GM18867 (cell line): Measurements from ENCODE around the gene ABCG4.
"Not testable (repeated sequence)": the region's sequence is repeated elsewhere in the genome, so short reads cannot be mapped to it uniquely, and the experiment has no call there.

Experiments
- ATAC-seq: cut with Tn5 transposase; IDR thresholded peaks from one replicate; pipeline ENCODE4 v1.9.1; 2021; ENCODE audit warnings: mild to moderate bottlenecking, moderate library complexity; ENCODE audit not compliant: unreplicated experiment

ABCG4 gene

DNA sequence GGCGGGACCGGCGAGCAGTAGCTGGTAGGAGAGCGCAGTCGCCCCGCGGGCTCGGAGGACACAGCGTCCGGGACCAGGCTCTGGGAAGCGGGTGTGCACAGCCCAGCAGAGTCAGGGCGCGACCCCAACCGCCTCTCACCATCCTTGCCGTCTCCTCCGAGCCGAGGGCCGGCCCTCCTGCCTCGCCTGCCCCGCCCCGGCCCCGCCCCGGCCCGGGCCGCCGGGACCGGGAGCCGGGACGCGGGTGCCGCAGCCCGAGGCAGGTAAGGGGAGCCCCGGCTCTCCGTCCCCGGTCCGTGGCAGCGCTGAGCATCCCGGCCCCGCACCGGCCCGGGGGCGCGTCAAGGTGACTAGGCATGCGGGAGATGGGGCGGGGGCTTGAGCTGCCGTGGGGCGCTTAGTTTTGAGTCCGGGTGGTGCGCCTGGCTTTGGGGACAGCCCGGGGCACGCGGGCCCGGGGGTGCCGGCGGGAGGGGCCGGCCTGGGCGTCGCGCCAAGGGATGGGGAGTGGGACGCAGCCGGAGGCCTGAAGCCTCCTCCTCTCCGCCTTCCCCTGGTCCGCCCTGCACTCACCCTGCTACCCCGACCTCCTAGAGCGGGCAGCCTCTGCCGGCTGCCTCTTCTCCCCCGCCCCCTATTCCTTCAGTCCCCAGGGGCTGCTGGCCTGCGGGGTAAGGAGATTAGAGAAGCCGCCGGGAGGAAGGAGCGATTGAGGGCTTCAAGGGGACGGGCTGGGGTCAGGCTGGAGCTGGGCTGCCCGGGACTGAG lies at the start of gene ABCG4:
TSS of gene ABCG4 (plus strand) at position 35 of the 768 bp plus-strand sequence. CDS start 914 bp downstream, outside the sequence.
- no peak for ATAC-seq

DNA sequence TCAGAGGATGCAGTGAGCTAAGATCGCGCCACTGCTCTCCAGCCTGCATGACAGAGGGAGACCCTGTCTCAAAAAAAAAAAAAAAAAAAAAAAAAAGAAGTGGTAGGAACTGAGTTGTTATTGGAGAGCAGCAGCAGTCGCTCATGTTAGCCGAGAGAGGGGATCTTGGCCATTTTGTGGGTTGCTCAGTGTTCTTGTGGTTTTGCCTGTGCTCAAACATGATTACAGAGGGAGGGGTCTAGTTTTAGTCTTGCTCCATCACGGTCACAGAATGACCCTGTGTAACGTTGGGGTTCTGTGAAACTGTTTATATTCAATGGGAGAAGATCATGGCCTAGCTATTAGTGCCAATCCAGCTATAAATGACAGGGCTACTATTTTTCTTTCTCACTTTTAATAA lies 49.1 kb upstream of the ABCG4 start:
- no peak for ATAC-seq

DNA sequence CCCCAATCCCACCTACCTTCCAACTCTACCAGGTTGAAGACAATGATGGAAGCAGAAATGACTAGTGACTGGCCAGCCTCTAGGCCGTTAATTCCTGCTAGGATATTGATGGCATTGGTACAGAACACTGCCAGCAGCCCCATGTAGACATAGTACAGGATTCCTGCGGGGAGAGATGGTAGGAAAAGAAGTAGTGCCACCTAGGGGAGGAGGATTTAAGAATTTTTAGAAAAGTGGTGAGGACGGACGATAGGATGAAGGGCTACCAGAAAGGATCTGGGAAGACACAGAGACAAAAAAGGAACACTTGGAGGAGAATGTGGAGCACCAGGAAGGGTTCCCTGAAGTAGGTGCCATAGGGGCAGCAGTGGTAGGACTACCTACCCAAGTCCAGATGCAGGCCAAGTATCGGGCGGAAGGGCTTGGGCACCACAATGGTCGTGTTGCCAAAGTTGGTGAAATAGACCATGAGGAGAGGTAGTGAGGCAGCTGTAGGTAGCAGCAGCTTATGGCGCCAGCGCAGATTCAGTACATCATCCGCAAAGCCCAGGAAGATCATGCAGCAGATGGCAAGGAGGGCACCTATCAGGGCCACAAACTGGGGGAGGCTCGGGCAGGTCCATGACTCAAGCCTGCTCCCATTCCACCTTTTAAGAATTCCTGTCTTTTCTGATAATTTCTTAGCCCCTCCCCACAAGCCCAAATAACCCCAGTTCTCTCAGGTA lies 48.4 kb upstream of the ABCG4 start:
- no peak for ATAC-seq

DNA sequence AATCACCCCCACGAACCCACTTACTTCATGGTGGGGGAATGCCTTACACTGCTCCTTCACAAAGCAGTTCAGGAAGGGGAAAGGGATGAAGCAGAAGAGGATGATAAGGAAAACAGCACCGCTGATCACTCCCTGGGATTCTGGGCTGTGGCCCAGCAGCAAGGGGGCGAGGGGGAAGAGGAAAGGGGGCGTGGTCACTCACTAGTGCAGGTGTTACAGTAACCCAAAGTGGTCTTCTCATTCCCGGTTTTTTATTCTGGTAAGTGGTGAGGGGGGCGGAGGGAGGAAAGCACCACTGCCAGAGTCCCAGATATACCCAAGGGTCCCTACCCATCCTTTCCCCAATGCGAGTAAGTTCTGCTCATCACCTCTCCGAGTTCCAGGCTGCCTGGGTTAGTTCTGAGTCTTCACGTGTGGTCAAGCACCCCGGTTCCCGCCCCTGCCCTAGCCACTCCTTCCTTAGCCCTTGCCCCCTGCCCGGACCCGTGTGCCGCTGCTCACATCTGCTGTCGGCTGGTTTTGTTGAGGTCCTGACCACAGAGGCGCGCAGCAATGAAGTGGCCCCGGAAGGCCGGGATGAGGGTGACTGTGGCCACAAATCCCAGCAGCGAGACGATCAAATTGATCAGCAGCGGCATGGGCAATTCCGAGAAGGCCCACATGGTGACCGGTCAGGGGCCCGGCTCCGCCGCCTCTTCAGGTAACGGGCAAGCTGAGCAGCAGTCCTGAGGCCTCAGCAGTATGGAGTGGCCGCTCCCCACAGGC lies 47.7 kb upstream of the ABCG4 start:
- peak; percentile 19 for ATAC-seq

DNA sequence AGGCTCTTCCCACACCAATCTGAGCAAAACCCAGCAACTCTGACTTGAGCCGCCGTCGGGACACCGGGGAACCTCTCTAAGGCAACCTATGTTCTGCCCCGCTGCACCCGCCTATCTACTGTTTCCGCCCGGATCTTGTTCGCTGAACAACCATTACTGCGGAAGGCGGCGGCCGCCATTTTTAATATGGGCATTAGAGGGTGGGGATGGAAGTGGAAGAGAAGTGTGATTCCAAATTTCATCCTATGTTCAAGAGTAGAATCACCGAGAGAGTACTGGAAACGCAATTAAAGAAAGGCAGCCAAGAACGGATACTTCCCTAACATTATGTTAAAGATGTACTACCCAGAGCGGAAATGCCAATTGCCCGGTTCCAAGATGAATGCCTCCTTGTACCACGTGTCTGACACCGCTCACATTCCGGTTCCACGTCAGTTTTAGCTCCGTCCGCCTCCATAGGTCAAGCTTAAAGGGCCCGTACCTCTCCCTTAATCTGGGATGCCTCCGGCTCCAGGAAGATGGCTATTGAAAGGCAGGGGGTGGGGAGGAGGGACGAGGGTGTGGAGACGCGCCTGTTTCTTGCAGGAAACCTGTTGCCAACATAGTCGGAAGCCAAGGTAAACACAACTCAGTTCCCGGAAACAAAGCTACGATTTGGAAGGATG lies 47.0 kb upstream of the ABCG4 start, which contains the start of gene DPAGT1:
TSS of gene DPAGT1 (minus strand) at position 95 of the 665 bp plus-strand sequence. CDS start 198 bp downstream, outside the sequence.
- ATAC-seq: peak; percentile 81

DNA sequence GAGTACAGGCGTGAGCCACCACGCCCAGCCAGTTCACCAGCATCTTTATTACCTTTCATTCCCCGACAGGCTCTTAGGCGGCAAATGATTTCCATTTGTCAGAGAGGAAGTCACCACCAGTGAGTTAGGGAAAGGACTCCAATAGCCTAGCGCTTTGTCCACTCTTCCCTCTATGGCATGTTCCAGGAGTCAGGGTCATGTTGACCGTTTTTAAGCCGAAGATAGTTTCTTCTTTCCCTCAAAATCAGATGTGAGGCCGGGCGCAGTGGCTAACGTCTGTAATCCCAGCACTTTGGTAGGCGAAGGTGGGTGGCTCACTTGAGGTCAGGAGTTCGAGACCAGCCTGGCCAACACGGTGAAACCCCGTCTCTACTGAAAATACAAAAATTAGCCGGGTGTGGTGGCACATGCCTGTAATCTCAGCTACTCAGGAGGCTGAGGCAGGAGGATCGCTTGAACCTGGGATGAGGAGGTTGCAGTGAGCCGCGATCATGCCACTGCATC lies 45.6 kb upstream of the ABCG4 start:
- not testable (repeated sequence) for ATAC-seq

DNA sequence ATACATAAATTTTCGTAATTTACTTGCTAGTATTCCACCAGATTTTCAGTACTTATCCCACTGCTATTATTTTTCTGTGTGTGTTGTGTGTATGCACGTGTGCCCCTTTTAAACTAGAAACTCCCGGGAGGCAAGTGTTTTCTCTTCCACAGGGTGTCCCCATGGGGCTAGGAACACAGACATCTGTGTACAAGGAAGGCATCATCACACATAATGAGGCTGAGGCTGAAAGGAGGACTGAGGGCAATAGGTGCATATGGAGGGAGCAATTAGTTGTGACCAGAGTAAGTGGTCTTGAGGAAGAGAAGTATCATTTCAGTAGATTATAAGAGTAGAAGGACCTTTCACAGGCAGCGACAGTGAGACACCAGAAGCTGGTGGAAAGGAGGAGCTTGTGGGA lies 45.1 kb upstream of the ABCG4 start:
- ATAC-seq: no peak

DNA sequence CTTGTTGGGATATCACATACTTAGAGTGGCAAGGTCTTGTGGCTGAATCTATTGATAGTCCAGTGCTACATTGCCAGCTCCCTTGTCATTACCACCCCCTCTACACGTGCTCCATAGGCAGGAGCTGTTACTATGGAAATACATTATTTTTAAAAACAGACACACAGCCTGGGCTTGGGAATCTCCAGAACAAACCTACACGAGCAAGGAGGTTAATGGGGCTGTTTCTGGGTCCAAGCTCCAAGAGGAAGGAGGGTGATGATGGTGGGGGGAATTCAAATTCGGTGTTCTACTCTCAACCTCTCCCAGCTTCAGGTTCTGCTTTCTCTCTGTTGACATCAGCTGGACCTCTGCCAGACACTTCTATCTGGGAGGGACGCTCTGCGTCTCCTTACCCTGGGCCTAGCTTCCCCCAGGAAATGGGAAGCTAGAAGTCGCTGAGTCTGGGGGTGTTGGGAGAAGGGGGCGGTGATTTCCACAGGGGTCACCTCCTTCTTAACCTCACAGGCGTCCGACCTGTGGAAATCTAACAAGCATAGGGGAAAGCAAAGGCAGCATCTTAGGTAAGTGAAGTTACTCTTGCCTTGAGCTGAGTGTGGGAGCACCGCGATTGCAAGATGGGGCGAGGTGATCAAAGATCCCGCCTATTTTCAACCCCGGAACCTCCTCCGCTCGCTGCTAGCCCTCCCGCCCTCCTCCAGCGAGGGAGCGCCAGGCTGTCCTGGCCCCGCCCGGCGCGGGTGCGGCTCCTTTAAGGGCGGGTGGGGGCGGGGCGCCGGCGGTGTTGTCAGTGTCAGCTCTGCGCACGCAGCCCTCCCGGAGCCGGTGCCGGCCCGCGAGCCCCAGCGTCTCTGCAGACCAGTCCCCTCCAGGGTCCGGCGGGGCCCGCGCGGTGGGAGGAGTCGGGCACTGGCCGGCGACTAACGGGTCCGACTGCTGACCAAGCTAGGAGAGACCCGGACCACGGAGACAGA lies 42.0 kb upstream of the ABCG4 start, which contains the start of gene C2CD2L:
TSS of gene C2CD2L (plus strand) at position 781 of the 974 bp plus-strand sequence. CDS start 398 bp downstream, outside the sequence.
- peak; percentile 77 for ATAC-seq

DNA sequence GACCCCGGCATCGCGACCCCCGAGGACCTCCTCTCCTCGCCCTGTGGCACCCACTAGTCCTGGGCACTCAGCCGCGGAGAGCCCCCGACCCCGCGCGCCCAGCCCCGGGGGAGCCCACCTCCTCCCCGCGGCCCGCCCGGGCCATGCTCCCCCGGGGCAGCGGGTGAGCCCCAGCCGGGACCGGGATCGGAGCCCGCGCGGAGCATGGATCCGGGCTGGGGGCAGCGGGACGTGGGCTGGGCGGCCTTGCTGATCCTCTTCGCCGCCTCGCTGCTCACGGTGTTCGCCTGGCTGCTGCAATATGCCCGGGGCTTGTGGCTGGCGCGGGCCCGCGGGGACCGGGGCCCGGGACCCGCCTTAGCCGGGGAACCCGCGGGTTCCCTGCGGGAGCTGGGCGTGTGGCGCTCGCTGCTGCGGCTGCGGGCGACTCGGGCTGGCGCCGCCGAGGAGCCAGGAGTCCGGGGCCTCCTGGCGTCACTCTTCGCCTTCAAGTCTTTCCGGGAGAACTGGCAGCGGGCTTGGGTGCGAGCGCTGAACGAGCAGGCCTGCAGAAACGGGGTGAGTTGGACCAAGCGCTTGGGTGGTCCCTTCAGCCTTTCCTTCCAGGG lies 41.2 kb upstream of the ABCG4 start:
- peak; percentile 17 for ATAC-seq

DNA sequence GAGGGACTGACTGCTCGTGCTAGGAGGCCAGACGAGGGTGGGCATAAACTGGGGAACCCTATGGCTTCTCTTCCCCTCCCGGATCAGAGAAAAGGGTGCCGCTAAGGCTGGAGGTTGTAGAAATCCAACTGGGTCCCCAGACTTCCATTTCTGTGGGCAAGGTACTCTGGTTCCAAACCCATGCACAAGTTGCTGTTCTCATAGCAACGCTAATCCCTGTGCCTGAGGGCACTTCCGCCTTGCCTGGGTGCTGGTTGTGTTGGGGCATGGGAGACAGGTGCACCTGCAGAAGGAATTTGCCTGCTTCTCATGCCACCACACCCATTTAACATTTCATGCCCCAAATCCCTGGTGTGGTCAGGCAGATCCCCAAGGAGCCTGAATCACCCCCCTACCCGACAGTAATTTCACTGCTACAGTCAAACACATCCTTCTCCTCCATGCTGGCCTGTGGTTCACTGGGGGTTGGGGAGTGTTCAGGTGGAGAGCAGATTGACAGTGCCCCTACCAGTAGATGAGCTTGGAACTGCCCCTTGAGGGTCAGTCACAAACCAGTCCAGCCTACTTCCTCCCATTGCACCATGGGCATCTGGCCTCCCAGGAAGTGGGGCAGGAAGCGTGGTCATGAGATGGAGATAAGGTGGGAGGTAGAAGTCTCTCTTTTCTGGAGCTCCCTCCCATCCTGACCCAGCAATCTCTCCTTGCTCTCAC lies 40.6 kb upstream of the ABCG4 start:
- ATAC-seq: no peak

DNA sequence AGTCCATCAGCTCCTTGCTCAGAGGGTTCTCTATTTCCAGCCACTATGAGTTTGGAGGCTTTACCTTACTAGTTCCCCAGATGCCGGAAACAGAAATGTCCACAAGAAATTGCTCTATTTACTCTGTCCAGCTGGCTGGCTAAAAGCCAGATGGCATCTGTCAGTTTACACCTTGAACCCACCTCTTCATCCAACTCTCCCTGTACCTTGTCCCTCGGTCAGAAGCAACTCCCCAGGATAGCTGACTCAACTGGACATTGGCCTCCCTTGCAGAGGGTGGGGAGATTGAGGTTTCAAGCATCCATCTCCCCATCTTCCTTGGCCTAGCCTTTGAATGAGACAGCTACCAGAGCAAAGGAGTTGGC lies 40.0 kb upstream of the ABCG4 start:
- ATAC-seq: no peak

DNA sequence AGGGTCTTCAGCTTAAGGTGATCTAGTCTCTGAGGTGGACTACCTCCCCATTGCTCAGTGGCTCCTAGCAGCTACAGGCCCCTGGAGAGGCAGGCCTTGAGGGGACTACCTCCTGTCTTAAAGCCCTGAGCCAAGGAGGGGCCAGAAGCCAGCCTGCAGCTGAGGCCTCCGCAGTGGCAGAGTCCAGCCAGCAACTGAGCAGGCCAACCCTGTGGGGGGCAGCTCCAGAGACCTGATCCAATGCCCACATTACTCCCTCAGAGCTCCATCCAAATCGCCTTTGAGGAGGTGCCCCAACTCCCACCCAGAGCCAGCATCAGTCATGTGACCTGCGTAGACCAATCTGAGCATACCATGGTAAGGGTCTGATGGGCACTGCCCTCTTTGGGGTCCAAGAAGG lies 39.0 kb upstream of the ABCG4 start:
- ATAC-seq: no peak

DNA sequence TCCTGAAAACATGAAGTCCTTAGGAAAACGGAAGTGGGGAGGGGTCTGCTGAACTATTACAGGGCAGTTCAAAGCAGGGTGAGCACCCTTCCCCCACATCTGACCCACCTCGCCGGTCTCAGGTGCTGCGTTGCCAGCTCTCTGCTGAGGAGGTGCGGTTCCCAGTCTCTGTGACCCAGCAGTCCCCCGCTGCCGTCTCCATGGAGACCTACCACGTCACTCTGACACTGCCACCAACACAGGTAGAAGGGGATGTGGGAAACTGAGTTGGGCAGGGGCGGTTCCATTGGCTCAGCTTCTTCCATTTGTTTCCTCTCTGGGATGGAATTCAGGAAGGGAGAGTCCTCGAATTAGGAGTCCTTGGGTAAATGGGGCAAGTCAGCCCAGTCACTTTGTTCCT lies 38.4 kb upstream of the ABCG4 start:
- ATAC-seq: no peak

DNA sequence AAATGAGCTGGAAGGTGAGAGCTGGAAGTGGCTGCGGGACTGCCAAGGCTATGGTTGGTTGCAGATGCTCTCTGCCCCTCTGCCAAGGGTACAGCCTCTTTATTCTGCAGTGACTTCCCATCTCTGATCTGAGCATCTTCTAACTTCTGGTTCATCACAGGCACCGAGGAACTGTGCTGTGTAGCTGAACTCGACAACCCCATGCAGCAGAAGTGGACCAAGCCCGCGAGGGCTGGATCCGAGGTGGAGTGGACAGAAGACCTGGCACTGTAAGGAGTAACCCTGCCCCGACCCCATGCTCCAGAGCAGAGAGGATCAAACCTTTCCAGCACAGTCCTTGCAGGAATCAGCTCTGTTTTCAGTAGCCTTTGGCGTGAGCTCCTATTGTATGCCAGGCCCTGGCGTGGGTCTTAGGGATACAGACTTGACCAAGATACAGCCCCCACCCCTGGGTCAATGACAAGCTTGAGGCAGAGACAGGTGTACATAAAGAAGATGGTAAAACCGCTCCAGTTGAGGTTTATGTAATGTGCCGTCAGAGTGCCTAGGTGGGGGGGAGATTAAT lies 37.4 kb upstream of the ABCG4 start:
- ATAC-seq: no peak

DNA sequence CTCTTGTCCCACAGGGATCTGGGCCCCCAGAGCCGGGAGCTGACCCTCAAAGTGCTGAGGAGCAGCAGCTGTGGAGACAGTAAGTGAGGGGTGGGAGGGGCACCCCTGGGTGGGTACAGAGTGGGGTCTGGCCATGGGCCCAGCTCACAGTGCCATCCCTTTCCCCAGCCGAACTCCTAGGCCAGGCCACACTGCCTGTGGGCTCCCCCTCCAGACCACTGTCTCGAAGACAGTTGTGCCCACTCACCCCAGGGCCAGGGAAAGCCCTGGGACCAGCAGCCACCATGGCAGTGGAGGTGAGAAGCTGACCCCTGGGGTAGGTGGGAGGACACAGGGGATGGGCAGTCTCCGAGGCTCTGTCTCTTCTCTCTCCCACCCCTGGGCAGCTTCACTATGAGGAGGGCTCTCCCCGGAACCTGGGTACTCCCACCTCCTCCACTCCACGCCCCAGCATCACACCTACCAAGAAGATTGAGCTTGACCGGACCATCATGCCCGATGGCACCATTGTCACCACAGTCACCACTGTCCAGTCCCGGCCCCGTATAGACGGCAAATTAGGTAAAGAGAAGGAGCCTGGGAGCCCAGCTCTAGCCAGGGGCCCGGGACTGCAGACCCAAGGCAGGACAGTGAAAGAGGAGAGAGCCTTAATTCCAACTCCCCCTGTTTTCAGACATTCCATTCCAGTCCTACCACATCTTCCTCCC lies 36.4 kb upstream of the ABCG4 start:
- no peak for ATAC-seq

DNA sequence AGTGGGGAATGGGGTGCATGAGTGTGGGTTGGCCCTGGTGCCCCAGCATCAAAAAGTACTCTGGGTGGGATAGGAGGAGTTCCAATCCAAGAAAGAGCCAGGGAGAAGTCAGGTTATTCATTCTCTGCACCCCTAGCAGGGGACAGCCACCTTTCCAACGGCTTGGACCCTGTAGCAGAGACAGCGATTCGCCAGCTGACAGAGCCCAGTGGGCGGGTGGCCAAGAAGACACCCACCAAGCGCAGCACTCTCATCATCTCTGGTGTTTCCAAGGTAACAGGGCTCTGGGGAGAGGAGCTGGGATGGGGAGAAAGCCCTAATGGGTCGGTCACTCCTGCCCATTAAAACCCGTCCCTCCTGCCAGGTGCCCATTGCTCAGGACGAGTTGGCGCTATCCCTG lies 35.1 kb upstream of the ABCG4 start:
- ATAC-seq: no peak

DNA sequence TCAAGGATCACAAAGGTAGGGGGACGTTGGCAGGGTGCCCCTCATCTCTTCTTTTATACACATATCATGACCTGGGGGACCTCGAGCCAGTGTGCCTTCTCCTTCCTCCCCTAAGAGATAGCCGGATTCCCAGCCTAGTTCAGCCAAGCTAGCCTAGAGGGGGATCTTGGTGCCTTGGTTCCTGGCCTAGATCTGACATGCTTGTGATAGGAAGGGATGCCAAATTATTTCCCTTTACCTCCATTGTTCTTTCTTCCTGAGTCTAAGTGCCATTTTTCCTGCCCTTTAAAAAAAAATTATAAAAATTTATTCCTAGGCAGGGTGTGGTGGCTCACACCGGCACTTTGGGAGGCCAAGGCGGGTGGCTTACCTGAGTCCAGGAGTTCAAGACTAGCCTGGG lies 34.5 kb upstream of the ABCG4 start:
- no peak for ATAC-seq
